Natural killer cell (primary cell): ENCODE data around the gene ZNF729. TPM values are rescaled to one million over a fixed set of nuclear protein-coding genes. Genes with fewer than 3 reads are reported as not detected.

Source experiments
- ATAC-seq, 3 donors: fragments of 150-1000 bp in 2 of 3; fragments of 200-7000 bp in 1 of 3; cut with Tn5 transposase; 1 replicate in 1 of 3; 2 replicates in 2 of 3; pipeline ENCODE4 v1.10.0; 2021; ENCODE audit warnings: mild to moderate bottlenecking in 2 of 3, moderate library complexity in 2 of 3
- DNase-seq, 2 donors: peaks; one replicate each; pipeline versions ENCODE4 v3.0.0 to v3.0.0-alpha.2; 2013 to 2021; ENCODE audit warnings: mixed read lengths in 1 of 2
- H3K27ac ChIP-seq: one replicate; pipeline ENCODE4 v1.5.1; 2013; ENCODE audit warnings: mild to moderate bottlenecking, low read length
- H3K27me3 ChIP-seq: one replicate; pipeline ENCODE4 v1.6.1; 2013; ENCODE audit warnings: low read length; ENCODE audit not compliant: control insufficient read depth, insufficient read depth
- H3K36me3 ChIP-seq: one replicate; pipeline ENCODE4 v1.6.1; 2013; ENCODE audit warnings: low read length; ENCODE audit not compliant: control insufficient read depth, insufficient read depth
- H3K4me1 ChIP-seq: one replicate; pipeline ENCODE4 v1.6.1; 2013; ENCODE audit warnings: low read length; ENCODE audit not compliant: control insufficient read depth, insufficient read depth
- H3K4me3 ChIP-seq: one replicate; pipeline ENCODE4 v1.5.1; 2013; ENCODE audit warnings: low read length
- H3K9me3 ChIP-seq: one replicate; pipeline ENCODE4 v1.6.1; 2013; ENCODE audit warnings: low read length; ENCODE audit not compliant: control insufficient read depth, insufficient read depth
- H3K27ac Mint-ChIP-seq, 2 donors: one replicate each; pipeline ENCODE4 v1.8.0; 2022; ENCODE audit warnings: mild to moderate bottlenecking in 2 of 2, mixed read lengths in 2 of 2, moderate library complexity in 1 of 2
- H3K27me3 Mint-ChIP-seq, 2 donors: one replicate each; pipeline ENCODE4 v1.8.0; 2022; ENCODE audit warnings: low read depth in 2 of 2, mixed read lengths in 2 of 2
- H3K36me3 Mint-ChIP-seq: one replicate; pipeline ENCODE4 v1.8.0; 2022; ENCODE audit warnings: mixed read lengths
- H3K4me1 Mint-ChIP-seq, 2 donors: one replicate each; pipeline ENCODE4 v1.8.0; 2022; ENCODE audit warnings: mixed read lengths in 2 of 2
- H3K4me3 Mint-ChIP-seq: one replicate; pipeline ENCODE4 v1.8.0; 2022; ENCODE audit warnings: mild to moderate bottlenecking, moderate library complexity, mixed read lengths
- H3K9me3 Mint-ChIP-seq, 2 donors: one replicate each; pipeline ENCODE4 v1.8.0; 2022; ENCODE audit warnings: mixed read lengths in 2 of 2
- CTCF ChIP-seq: fragments of 200-600 bp; IDR thresholded peaks from one replicate; pipeline ENCODE4 v1.8.0; 2022; ENCODE audit warnings: antibody characterized with exemption
- WGBS: methylation state at CpG from one replicate; pipeline ENCODE4 v1.1.7; 2013; ENCODE audit warnings: missing lambda C conversion rate; ENCODE audit not compliant: insufficient coverage; 5-methylcytosine and 5-hydroxymethylcytosine counted together
- intact Hi-C: fragments of 100-400 bp; cut with micrococcal nuclease; formaldehyde crosslinking; loops from one replicate; pipeline ENCODE4 v1.14.2; 2022
- total RNA-seq, 4 donors: library from RNA; stranded (reverse); fragments of 120-200 nt in 1 of 4; gene quantifications; one replicate each; pipeline versions ENCODE4 v1.2.3 to v1.2.4, GENCODE V29; 2013 to 2022

The ZNF729 gene
- total RNA-seq, 3 donors from 2014 or later (not counting 1 experiment from before 2014, with no cell fraction given), result not detected

DNA sequence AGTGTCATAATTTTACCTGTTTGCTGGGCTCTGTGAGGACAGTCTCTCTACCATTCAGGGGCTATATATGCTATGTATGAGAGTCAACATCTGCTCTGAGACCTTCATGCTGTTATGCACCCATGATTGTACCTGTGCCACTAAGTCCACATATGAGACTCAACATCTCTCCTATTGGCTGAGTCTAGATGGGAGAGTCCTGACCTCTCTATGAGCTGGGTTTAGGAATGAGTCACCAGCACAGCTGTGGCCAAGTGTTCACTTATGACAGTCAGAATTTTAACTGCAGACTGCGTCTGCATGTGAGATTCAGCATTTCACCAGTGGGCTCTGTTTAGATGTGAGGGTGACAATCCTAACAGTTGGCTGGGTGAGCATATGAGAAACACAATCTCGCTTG lies 49.5 kb downstream of the ZNF729 start:
- H3K27me3 Mint-ChIP-seq, result no peaks in the 10 kb centered on the region
- H3K36me3 ChIP-seq, result no peaks in the 10 kb centered on the region
- no peaks in the 10 kb centered on the region for H3K4me1 Mint-ChIP-seq
- 83% methylated on average over 2 of the region's 2 CpGs for WGBS
- H3K4me3 Mint-ChIP-seq, result no peak overlapping the region
- peaks cover 41% of the 10 kb centered on the region for H3K9me3 ChIP-seq
- intact Hi-C loops, result no loop called here
- peaks cover 7% of the 10 kb centered on the region for H3K36me3 Mint-ChIP-seq
- ATAC-seq (no peak), DNase-seq (no peak)
- H3K4me3 ChIP-seq, result no peak overlapping the region
- no peak for TF ChIP-seq CTCF
- H3K27ac ChIP-seq, result no peak overlapping the region
- no peaks in the 10 kb centered on the region for H3K27me3 ChIP-seq
- H3K4me1 ChIP-seq, result no peaks in the 10 kb centered on the region
- H3K27ac Mint-ChIP-seq, result no peak overlapping the region
- peaks cover 20% of the 10 kb centered on the region in 2 donors for H3K9me3 Mint-ChIP-seq

DNA sequence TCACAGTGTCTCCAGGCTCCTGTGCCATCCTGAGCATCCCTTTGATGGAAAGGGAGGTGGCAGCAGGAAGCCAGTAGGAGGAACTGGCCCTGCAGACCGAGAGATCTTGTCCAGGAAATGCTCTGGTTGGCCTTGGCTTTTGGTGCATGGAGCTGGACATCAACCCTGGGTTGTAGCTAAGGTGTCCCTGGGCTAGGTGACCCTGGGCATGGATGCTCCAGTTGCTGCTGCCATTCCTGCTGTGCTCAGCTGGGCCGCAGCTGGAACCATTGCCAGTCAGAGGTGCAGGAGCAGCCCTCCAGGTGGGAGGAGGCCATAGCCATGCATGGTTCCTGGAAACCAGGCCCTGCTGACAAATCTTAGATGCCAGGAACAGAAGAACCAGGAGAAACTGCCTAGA lies 68.4 kb downstream of the ZNF729 start:
- no peaks in the 10 kb centered on the region for H3K27me3 Mint-ChIP-seq
- no peaks in the 10 kb centered on the region for H3K4me1 Mint-ChIP-seq
- Histone ChIP-seq H3K9me3 (peaks cover 21% of the 10 kb centered on the region), H3K4me3 (no peak overlapping the region), H3K36me3 (no peaks in the 10 kb centered on the region), H3K27ac (no peak overlapping the region), H3K27me3 (no peaks in the 10 kb centered on the region), H3K4me1 (no peaks in the 10 kb centered on the region)
- no peak for TF ChIP-seq CTCF
- no peak overlapping the region for H3K27ac Mint-ChIP-seq
- H3K9me3 Mint-ChIP-seq, result peaks cover 4 to 15% of the 10 kb centered on the region in 2 donors
- H3K36me3 Mint-ChIP-seq, result no peaks in the 10 kb centered on the region
- WGBS, result 61% methylated on average over 2 of the region's 2 CpGs
- intact Hi-C loops, result no loop called here
- ATAC-seq (no peak), DNase-seq (no peak)
- H3K4me3 Mint-ChIP-seq, result no peak overlapping the region

Other genes with a start within 250 kb of the ZNF729 start
- 1 to 10 TPM; 1.7 to 4.0 (median 3.6) TPM for gene ZNF257, start 234.0 kb upstream of the ZNF729 start, total RNA-seq
- not detected for gene ZNF676, start 89.5 kb upstream of the ZNF729 start, total RNA-seq
- gene ZNF98, start 135.9 kb downstream of the ZNF729 start, total RNA-seq, result not detected